Heart left ventricle (tissue), 16 donors: ENCODE measurements around the gene EIF2AK2. TPM values are rescaled to one million over a fixed set of nuclear protein-coding genes. Genes with fewer than 3 reads are reported as not detected.

ENCODE experiments used
- ATAC-seq, 4 donors: fragments of 200-7000 bp; cut with Tn5 transposase; one replicate each; pipeline ENCODE4 v1.9.1; 2020 to 2022; ENCODE audit warnings: moderate library complexity in 4 of 4, mild to moderate bottlenecking in 3 of 4, moderate number of reproducible peaks in 1 of 4
- DNase-seq, 5 donors: peaks; one replicate each; pipeline ENCODE4 v3.0.0-alpha.2; 2020
- H3K27ac ChIP-seq, 12 donors: fragments of 200-600 bp; sonication (generic) in 4 of 12; one replicate each; pipeline versions ENCODE4 v1.5.0 to v1.8.0; 2016 to 2022; ENCODE audit warnings: mild to moderate bottlenecking in 2 of 12
- H3K27me3 ChIP-seq, 9 donors: fragments of 200-600 bp; sonication (generic) in 2 of 9; one replicate each; pipeline versions ENCODE4 v1.5.1 to v1.8.0; 2016 to 2022; ENCODE audit warnings: mild to moderate bottlenecking in 3 of 9
- H3K36me3 ChIP-seq, 9 donors: fragments of 200-600 bp; sonication (generic) in 2 of 9; one replicate each; pipeline versions ENCODE4 v1.5.0 to v1.8.0; 2018 to 2022; ENCODE audit warnings: mild to moderate bottlenecking in 2 of 9
- H3K4me1 ChIP-seq, 12 donors: fragments of 200-600 bp; sonication (generic) in 4 of 12; one replicate each; pipeline versions ENCODE4 v1.5.0 to v1.8.0; 2016 to 2022; ENCODE audit warnings: mild to moderate bottlenecking in 3 of 12
- H3K4me3 ChIP-seq, 12 donors: fragments of 200-600 bp; sonication (generic) in 4 of 12; one replicate each; pipeline versions ENCODE4 v1.5.0 to v1.8.0; 2017 to 2022; ENCODE audit warnings: mild to moderate bottlenecking in 9 of 12, moderate library complexity in 4 of 12
- H3K9me3 ChIP-seq, 12 donors: fragments of 200-600 bp; sonication (generic) in 4 of 12; one replicate each; pipeline versions ENCODE4 v1.5.0 to v1.8.0; 2016 to 2022; ENCODE audit warnings: mild to moderate bottlenecking in 1 of 12
- CTCF ChIP-seq, 12 donors: fragments of 200-600 bp; sonication (generic) in 4 of 12; IDR thresholded peaks; one replicate each; pipeline versions ENCODE4 v1.5.0 to v1.8.0; 2018 to 2022; ENCODE audit warnings: antibody characterized with exemption in 12 of 12, mild to moderate bottlenecking in 5 of 12
- POLR2A ChIP-seq, 2 donors: fragments of 450-650 bp; IDR thresholded peaks; one replicate each; pipeline ENCODE4 v1.6.1; 2017; ENCODE audit warnings: antibody characterized with exemption in 2 of 2, mild to moderate bottlenecking in 2 of 2, moderate library complexity in 2 of 2
- WGBS, 4 donors: extraction: QIAGEN DNeasy Blood & Tissue Kit in 2 of 4; methylation state at CpG; one replicate each; pipeline versions ENCODE4 v1.1.5 to v1.1.7; 2013 to 2018; 5-methylcytosine and 5-hydroxymethylcytosine counted together
- intact Hi-C, 10 donors: fragments of 100-400 bp; cut with DNase I; formaldehyde crosslinking; loops; one replicate each; pipeline versions ENCODE4 v1.11.1 to v1.14.2; 2022
- polyA plus RNA-seq, 2 donors: library from polyadenylated mRNA; stranded (reverse); fragments of 200-250 nt; gene quantifications; one replicate each; pipeline ENCODE4 v1.2.3, GENCODE V29; 2013
- total RNA-seq, 9 donors: library from RNA; depleted of rRNA in 2 of 9; stranded (reverse); fragments of >200 nt in 2 of 9; fragmentation: NEBNext Ultra II Directional in 3 of 9; extraction: Animal tissue kit (Norgen Biotek cat#: 25700) in 3 of 9; gene quantifications; one replicate each; pipeline versions ENCODE4 v1.1.0 to v1.2.4, GENCODE V29; 2016 to 2023
- donor health status: ischemic (EF 13 %, LVEDD 7.1; RV severe dilation, severe dysfunction).
- donor health status: healthy with polysubstance abuse.
- donor health status: DM: no; HTN: yes; CAD: no.
- donor health status: DM: no; HTN: no; CAD: no.
- donor health status: ischemic (EF 25% LVEDD 6.9; RV normal size, moderate dysfunction).
- donor health status: ischemic (EF 25% LVEDD 5.7; RV mildly dilated, moderate dysfunction).
- donor health status: healthy.
- donor health status: DM: yes; HTN: yes; CAD: no.
- donor health status: ischemic (EF 35%, LVEDD 5.7; RV mildly dilated, moderate dysfunction).
- donor health status: nonischemic (EF 11% LVEDD 7.7; RV severe dilation, severe dysfunction).
- donor health status: DM: yes; HTN: yes; CAD: no.
- donor health status: PGD.
- donor health status: ischemic (EF 29% LVEDD 5.4; RV normal size, mild dysfunction).
- donor health status: nonischemic (EF 23%, LVEDD 6.1; RV moderate dilation, normal function).

The EIF2AK2 gene
- total and polyA plus RNA-seq, 11 donors: 4.9 to 38.2 (median 19.2) TPM

GRCh38 chr2:37153224-37153623 lies 3.6 kb downstream of the EIF2AK2 start:
- TF ChIP-seq POLR2A (IDR thresholded peaks at IDR 0.05): no peak
- no peak for TF ChIP-seq CTCF (IDR thresholded peaks at IDR 0.05)
- ATAC-seq (no peak), DNase-seq (no peak)
- 87 to 98% (median 89%) methylated on average over 5 of the region's 5 CpGs for WGBS, 4 donors
- H3K27ac ChIP-seq: no peak overlapping the region
- H3K9me3 ChIP-seq: no peaks in the 10 kb centered on the region
- H3K4me1 ChIP-seq: peaks cover 0 to 44% (median 19%) of the 10 kb centered on the region in 12 donors
- intact Hi-C loops: loop anchor here in 1 of 10 donors (10.0 kb wide), 1 partner anchor 722 kb away; no protein-coding TSS in a partner anchor
- peaks cover 0 to 28% (median 9%) of the 10 kb centered on the region in 9 donors for H3K36me3 ChIP-seq
- H3K4me3 ChIP-seq: no peak overlapping the region
- no peaks in the 10 kb centered on the region for H3K27me3 ChIP-seq

- DNase-seq (no peak), ATAC-seq (no peak)
- Histone ChIP-seq H3K36me3 (peaks cover 0 to 62% (median 43%) of the 10 kb centered on the region in 9 donors), H3K4me3 (no peak overlapping the region), H3K9me3 (no peaks in the 10 kb centered on the region), H3K27me3 (no peaks in the 10 kb centered on the region), H3K4me1 (peaks cover 0 to 23% (median 0%) of the 10 kb centered on the region in 12 donors), H3K27ac (peak overlapping the region in 1 of 12 donors; percentile 12)
- 44 to 54% (median 48%) methylated on average over 6 of the region's 6 CpGs for WGBS, 4 donors
- TF ChIP-seq CTCF (IDR thresholded peaks at IDR 0.05) (no peak), POLR2A (IDR thresholded peaks at IDR 0.05) (no peak)
- intact Hi-C loops: loop anchor here in 1 of 10 donors (10.0 kb wide), 1 partner anchor 725 kb away; no protein-coding TSS in a partner anchor
These were observed 7.0 kb downstream of the EIF2AK2 start for GRCh38 chr2:37149626-37150322.

GRCh38 chr2:37148325-37148724 lies 8.5 kb downstream of the EIF2AK2 start:
- 95 to 98% (median 96%) methylated on average over 7 of the region's 7 CpGs for WGBS, 4 donors
- H3K27ac ChIP-seq: no peak overlapping the region
- no peak overlapping the region for H3K4me3 ChIP-seq
- peaks cover 0 to 70% (median 58%) of the 10 kb centered on the region in 9 donors for H3K36me3 ChIP-seq
- TF ChIP-seq CTCF (IDR thresholded peaks at IDR 0.05) (no peak), POLR2A (IDR thresholded peaks at IDR 0.05) (no peak)
- ATAC-seq: no peak
- H3K27me3 ChIP-seq: no peaks in the 10 kb centered on the region
- no peak for DNase-seq
- no peaks in the 10 kb centered on the region for H3K9me3 ChIP-seq
- H3K4me1 ChIP-seq: peaks cover 0 to 22% (median 0%) of the 10 kb centered on the region in 12 donors
- intact Hi-C loops: no loop called here

GRCh38 chr2:37146062-37146461 lies 10.7 kb downstream of the EIF2AK2 start:
- Histone ChIP-seq H3K27me3 (no peaks in the 10 kb centered on the region), H3K4me1 (peaks cover 0 to 18% (median 0%) of the 10 kb centered on the region in 12 donors), H3K9me3 (no peaks in the 10 kb centered on the region), H3K4me3 (no peak overlapping the region), H3K36me3 (peaks cover 0 to 85% (median 80%) of the 10 kb centered on the region in 9 donors), H3K27ac (no peak overlapping the region)
- TF ChIP-seq POLR2A (IDR thresholded peaks at IDR 0.05): no peak
- TF ChIP-seq CTCF (IDR thresholded peaks at IDR 0.05): no peak
- 98% methylated on average over 2 of the region's 2 CpGs for WGBS, 4 donors
- ATAC-seq (no peak), DNase-seq (no peak)
- intact Hi-C loops: no loop called here
